Measurements from ENCODE around the gene THYN1.
"Not testable (repeated sequence)": the region's sequence is repeated elsewhere in the genome, so short reads cannot be mapped to it uniquely, and the experiment has no call there.

Gene THYN1

GRCh38 chr11:134253188-134253993, at the start of gene THYN1, which contains the start of gene ACAD8:
Gene THYN1 (minus strand): TSS chr11:134253352. CDS start chr11:134252882, 470 bp downstream.
Gene ACAD8 (plus strand): TSS chr11:134253568. CDS start chr11:134253601, 33 bp downstream.
- DNase-seq, result peak; percentile 100

GRCh38 chr11:134294664-134295063, 41.5 kb upstream of the THYN1 start:
- no peak for DNase-seq

GRCh38 chr11:134293119-134294113, 40.3 kb upstream of the THYN1 start:
- no peak for DNase-seq

DNA sequence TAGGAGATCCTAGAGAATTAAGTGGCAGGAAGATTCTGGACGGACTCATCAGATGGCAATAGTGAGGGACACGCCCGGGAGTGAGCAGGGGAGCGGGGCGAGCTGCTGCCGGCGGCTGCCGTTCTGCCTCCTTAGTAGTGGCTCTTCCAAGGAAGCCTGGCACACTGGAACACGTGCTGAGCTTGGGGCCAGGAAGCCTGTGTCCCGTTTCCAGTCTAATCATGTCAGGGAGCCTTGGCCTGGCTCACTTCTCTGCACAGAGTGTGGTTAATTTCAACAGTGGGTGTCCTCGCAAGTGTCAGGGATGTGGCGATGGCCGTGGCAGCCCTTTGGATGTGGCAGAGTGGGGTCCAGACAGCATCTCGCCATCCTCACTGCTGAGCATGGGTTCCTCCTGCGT, 39.5 kb upstream of the THYN1 start:
- DNase-seq, result no peak

DNA sequence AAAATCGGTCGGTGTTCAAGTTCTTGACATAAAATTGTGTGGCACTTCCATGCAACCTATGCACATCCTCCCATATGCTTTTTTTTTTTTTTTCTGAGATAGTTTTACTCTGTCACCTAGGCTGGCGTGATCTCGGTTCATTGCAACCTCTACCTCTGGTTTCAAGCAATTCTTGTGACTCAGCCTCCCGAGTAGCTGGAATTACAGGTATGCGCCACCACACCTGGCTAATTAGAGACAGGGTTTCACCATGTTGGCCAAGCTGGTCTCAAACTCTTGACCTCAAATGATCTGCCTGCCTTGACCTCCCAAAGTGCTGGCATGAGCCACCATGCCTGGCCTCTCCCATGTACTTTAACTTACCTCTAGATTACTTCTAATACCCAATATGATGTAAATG, 38.0 kb upstream of the THYN1 start:
- no peak for DNase-seq

DNA sequence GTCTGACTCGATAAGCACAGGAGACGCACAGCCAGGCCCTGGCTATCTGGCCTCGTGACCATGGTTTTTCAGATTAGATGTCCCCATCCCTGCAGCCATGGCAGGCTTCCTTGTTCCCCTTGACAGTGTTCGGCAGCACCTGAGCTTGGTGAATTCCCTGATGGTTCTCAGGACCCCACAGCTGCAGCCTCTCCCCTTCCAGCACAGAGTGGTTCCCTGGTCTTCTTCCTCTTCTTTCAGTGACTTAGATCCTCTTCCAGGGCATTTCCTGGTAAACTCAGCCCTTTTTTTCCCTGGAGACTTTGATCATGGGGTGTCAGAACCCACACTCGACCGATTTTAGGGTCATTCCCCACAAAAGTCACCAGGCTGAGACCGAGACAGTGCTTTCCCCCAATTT, 37.5 kb upstream of the THYN1 start:
- no peak for DNase-seq

GRCh38 chr11:134289789-134290188, 36.6 kb upstream of the THYN1 start:
- no peak for DNase-seq

DNA sequence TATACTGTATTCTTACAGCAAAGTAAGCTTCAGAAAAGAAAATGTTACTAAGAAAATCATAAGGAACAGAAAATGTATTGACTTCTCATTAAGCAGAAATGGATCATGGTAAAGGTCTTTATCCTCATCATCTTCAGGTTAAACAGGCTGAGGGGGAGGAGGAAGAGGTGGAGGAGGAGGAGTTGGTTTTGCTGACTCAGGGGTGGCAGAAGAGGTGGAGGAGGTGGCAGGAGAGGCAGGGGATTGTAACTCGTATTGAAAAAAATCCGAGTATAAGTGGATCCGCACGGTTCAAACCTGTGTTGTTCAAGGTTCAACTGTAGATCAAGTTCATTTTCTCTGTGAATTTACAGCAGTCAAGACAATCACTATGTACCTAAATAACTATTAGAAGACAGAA, 36.0 kb upstream of the THYN1 start:
- DNase-seq, result no peak

DNA sequence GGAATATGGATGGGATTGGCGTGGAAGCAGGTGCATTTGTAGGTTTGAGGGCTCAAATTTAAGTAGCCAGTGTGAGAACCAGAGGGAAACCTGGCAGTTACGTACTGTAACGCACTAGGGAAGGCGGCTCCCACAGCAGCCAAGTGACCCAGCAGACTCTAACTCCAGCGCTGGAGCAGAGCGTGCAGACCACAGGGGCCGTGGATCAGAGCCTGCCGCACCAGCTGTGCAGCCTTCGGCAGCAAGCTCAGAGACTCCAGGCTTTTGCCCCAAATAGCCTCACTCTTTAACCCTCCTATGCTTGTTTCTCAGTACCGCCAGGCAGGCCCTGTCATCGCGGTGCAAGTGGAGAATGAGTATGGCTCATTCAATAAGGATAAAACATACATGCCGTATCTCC, 35.3 kb upstream of the THYN1 start:
- DNase-seq, result no peak

DNA sequence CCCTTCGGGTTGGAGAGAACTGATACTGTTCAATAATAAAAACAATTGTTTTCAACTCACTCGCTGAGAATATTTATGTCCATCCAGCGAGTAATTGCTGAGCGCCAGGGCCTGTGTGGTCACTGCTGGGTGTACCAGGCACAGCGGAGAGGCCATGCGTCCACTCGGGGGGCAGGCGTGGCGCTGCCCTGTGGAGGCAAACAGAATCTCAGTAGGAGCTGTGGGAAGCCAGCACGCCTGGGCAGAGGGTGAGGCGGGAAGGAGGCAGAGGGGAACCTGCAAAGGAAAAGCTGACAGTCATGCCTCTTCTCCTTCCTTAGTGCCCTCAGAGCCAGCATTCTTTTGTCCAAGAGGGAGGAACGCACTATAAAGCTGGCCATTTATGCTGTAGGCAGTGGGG, 34.4 kb upstream of the THYN1 start:
- DNase-seq, result no peak

DNA sequence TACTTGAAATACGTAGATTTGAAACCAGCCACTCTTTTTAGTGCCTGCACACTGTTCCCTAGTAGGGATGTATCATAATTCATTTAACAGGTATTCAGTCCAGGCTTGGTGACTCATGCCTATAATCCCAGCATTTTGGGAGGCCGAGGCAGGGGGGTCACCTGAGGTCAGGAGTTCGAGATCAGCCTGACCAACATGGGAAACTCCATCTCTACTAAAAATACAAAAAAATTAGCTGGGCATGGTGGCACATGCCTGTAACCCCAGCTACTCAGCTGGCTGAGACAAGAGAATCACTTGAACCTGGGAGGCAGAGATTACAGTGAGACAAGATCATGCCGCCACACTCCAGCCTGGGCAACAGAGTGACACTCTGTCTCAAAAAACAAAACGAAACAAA, 31.2 kb upstream of the THYN1 start:
- not testable (repeated sequence) for DNase-seq

GRCh38 chr11:134283461-134284230, 30.5 kb upstream of the THYN1 start:
- no peak for DNase-seq

- DNase-seq, result no peak
These were observed 29.2 kb upstream of the THYN1 start for GRCh38 chr11:134282121-134283045.

DNA sequence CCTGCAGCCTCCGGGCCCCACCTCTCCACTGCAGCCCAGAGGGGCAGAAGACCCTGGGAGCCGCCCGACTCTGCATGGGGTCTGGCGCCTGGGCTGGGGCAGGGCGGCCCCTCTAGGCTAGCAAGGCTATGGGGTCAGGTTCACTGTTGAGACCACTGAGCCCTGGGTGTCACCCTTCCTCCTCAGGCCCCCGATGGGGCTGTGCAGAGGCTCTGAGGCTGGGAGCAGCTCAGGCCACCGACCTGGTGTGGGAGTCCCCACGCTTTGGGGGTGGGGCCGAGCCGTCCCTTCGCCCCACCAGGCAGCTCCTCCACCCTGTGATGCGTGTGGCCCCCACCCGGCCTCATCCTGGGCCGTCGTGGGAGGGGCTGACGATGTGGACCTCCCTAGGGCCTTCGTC, 28.5 kb upstream of the THYN1 start:
- not testable (repeated sequence) for DNase-seq

GRCh38 chr11:134278356-134278755, 25.2 kb upstream of the THYN1 start:
- no peak for DNase-seq

GRCh38 chr11:134277183-134278001, 24.2 kb upstream of the THYN1 start:
- DNase-seq, result no peak

DNA sequence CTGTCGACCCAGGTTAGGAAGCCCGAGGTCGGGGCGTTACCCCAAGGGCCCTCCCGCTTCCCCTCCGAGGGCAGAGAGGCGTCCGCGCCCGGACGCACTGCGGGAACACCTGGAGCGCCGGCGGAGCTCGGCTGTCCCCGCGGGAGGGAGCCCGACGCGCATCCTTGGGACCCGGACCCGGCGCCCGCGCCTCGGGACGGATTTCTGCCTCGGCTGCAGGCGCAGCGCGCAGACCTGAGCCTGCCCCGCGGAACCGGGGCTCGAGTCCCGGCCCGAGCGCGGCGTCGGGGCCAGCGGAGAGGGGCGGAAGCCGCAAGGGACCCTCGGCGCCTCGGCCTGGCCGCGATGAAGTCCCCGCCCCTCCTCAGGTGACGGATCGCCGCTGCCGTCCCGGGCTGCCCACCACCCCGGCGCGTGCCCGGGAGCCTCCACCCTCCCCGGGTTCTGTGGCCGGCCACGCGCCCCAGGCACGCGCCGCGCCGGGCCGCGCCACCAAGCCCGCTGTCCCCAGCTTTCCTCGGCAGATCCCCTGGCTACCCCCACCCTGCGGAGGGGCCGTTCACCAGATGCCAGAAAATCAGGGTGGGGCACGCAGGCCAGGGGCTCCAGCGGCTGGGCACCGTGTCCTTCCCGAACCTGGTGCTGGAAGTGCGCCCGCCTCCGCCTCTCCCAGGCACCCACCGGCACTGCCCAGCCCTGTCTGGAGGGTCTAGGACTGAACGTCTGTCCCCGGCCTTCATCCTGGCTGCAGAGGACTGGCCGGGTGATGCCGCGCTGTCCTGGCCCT, 23.4 kb upstream of the THYN1 start:
- no peak for DNase-seq

DNA sequence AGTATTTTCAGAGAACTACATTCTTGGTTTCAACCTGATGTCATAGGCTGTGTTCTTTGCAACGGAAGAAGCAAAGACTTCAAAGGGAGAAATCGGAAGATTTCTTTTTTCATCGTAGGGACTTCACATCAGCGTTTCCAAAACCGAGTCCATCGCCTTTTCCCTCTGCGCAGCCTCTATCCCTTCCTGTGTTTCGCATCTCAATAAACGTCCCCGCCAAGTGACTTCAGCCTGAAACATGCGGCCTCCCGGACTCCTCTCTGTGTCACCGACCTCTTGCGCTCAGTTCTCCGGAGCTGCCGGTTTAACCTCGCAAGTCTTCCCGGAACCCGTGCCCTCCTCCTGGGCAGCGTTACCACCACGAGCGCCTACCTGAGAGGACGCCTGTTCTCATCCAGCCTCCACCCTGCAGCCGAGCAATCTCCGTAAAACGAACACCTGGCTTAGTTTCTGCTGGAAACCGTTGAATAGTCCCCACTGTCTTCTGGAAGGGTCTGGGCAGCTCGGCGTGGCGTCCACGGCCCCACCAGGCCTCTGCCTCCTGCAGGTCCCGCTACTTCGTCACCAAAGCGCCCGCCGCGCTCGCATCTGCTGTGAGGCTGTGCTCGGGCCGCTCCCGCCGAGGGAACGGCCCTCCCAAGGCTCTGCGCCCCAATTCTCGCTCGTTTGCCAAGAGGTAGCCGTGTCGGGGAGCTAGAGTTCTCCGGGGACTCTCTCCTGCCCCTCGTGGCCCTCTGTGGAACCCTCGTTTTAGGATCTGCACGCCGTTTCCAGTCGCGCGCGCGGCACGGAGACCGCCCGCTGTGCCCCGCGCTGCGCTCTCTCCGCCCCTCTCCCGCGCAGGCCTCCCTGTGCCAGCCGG, 22.6 kb upstream of the THYN1 start, which contains the start of gene GLB1L3:
TSS of gene GLB1L3 (plus strand) at position 846 of the 862 bp plus-strand sequence. CDS start 362 bp downstream, outside the sequence.
- peak; percentile 76 for DNase-seq

DNA sequence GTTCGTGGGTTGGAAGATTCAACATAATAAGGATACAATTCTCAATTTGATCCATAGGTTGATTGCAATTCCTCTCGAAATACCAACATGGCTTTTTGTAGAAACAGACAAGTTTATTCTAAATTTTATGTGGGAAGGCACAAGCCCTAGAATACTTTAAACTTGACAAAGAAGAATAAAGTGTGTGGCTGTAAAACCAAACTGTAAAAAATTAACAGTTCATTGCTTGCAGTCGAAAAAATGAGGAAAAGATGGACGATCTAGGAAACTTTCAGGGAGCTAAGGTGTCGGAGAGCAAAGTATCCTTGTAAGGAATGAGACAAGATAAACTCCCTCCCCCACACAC, 22.0 kb upstream of the THYN1 start:
- no peak for DNase-seq
